Measurements from ENCODE around the gene SRSF12. TPM values are rescaled to one million over a fixed set of nuclear protein-coding genes. Genes with fewer than 3 reads are reported as not detected.

Gene SRSF12
- total RNA-seq, 4 donors from 2014 or later = under 0.01 to 1.7 (median 0.60) TPM; not detected in 1

- no peak for DNase-seq (ENCODE audit: low spot score in 2 of 2)
- H3K27me3 ChIP-seq = no peaks in the 10 kb centered on the region
- H3K4me3 ChIP-seq = no peak overlapping the region
- H3K4me1 ChIP-seq = peaks cover 0 to 58% (median 24%) of the 10 kb centered on the region in 4 donors
- TF ChIP-seq EP300 (IDR thresholded peaks at IDR 0.05) (peak in 1 of 2 donors; percentile 5), POLR2A (IDR thresholded peaks at IDR 0.05) (no peak)
- TF ChIP-seq, protein P1, sequence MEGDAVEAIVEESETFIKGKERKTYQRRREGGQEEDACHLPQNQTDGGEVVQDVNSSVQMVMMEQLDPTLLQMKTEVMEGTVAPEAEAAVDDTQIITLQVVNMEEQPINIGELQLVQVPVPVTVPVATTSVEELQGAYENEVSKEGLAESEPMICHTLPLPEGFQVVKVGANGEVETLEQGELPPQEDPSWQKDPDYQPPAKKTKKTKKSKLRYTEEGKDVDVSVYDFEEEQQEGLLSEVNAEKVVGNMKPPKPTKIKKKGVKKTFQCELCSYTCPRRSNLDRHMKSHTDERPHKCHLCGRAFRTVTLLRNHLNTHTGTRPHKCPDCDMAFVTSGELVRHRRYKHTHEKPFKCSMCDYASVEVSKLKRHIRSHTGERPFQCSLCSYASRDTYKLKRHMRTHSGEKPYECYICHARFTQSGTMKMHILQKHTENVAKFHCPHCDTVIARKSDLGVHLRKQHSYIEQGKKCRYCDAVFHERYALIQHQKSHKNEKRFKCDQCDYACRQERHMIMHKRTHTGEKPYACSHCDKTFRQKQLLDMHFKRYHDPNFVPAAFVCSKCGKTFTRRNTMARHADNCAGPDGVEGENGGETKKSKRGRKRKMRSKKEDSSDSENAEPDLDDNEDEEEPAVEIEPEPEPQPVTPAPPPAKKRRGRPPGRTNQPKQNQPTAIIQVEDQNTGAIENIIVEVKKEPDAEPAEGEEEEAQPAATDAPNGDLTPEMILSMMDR (IDR thresholded peaks at IDR 0.05) = no peak
- H3K9me3 ChIP-seq = no peaks in the 10 kb centered on the region
- peaks cover 0 to 38% (median 0%) of the 10 kb centered on the region in 3 donors for H3K36me3 ChIP-seq
- H3K27ac ChIP-seq = peak overlapping the region in 2 of 4 donors; percentile 56 to 61
- WGBS, 2 donors = 90% methylated on average over 12 of the region's 12 CpGs
Observed at GRCh38 chr6:89085409-89086205, 32.3 kb downstream of the SRSF12 start.

DNA sequence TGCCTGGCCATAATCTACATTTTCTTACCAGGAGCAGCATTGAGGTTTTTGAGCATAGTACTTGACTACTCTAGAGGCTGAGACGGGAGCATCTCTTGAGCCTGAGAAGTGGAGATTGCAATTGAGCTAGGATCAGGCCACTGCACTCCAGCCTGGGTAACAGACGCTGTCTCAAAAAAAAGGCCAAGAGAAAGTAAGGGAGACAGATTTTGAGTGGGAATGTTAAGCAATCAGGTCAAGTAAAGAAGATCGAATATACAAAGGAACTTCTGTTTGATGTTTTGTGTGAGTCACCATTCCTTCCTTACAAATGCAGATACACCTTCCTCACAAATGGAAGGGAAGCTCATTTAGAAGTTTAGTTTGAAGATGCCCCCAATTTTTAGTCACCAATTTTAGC, 32.9 kb downstream of the SRSF12 start:
- Histone ChIP-seq H3K9me3 (no peaks in the 10 kb centered on the region), H3K36me3 (peaks cover 0 to 38% (median 0%) of the 10 kb centered on the region in 3 donors), H3K27me3 (no peaks in the 10 kb centered on the region), H3K27ac (peak overlapping the region in 2 of 4 donors; percentile 56 to 61), H3K4me3 (no peak overlapping the region), H3K4me1 (peaks cover 0 to 58% (median 24%) of the 10 kb centered on the region in 4 donors)
- no peak for DNase-seq (ENCODE audit: low spot score in 2 of 2)
- TF ChIP-seq POLR2A (IDR thresholded peaks at IDR 0.05) (no peak), EP300 (IDR thresholded peaks at IDR 0.05) (no peak)
- TF ChIP-seq, protein P1 (IDR thresholded peaks at IDR 0.05) = no peak
- 31 to 39% methylated on average over 3 of the region's 3 CpGs for WGBS, 2 donors

- Histone ChIP-seq H3K4me3 (peak overlapping the region in 1 of 4 donors; percentile 83), H3K9me3 (no peaks in the 10 kb centered on the region), H3K36me3 (peaks cover 0 to 38% (median 0%) of the 10 kb centered on the region in 3 donors), H3K27me3 (no peaks in the 10 kb centered on the region), H3K27ac (peak overlapping the region in 2 of 4 donors; percentile 61 to 100), H3K4me1 (peaks cover 0 to 58% (median 24%) of the 10 kb centered on the region in 4 donors)
- TF ChIP-seq, protein P1 (IDR thresholded peaks at IDR 0.05) = no peak
- TF ChIP-seq POLR2A (IDR thresholded peaks at IDR 0.05) = no peak
- no peak for TF ChIP-seq EP300 (IDR thresholded peaks at IDR 0.05)
- no peak for DNase-seq (ENCODE audit: low spot score in 2 of 2)
Observed at GRCh38 chr6:89084542-89084941, 33.3 kb downstream of the SRSF12 start.

- DNase-seq (ENCODE audit: low spot score in 2 of 2) = no peak
- TF ChIP-seq POLR2A (IDR thresholded peaks at IDR 0.05) = peak in 1 of 2 donors; percentile 9
- no peak for TF ChIP-seq EP300 (IDR thresholded peaks at IDR 0.05)
- TF ChIP-seq, protein P1 (IDR thresholded peaks at IDR 0.05) = no peak
- peaks cover 0 to 56% (median 23%) of the 10 kb centered on the region in 4 donors for H3K4me1 ChIP-seq
- peaks cover 0 to 38% (median 0%) of the 10 kb centered on the region in 3 donors for H3K36me3 ChIP-seq
- peak overlapping the region; percentile 83 to 100 (median 92) for H3K4me3 ChIP-seq
- WGBS, 2 donors = 1% methylated on average over 9 of the region's 9 CpGs
- H3K27me3 ChIP-seq = no peaks in the 10 kb centered on the region
- H3K27ac ChIP-seq = peak overlapping the region; percentile 100
- no peaks in the 10 kb centered on the region for H3K9me3 ChIP-seq
Observed at GRCh38 chr6:89082486-89082891, 35.4 kb downstream of the SRSF12 start.
